ENCODE measurements around the gene S100A6.
"Not testable (repeated sequence)": the region's sequence is repeated elsewhere in the genome, so short reads cannot be mapped to it uniquely, and the experiment has no call there.

Gene S100A6

GRCh38 chr1:153526132-153526543 is 9.7 kb downstream of the S100A6 start:
- no peak for DNase-seq

GRCh38 chr1:153525088-153525728 is 10.6 kb downstream of the S100A6 start:
- no peak for DNase-seq

GRCh38 chr1:153522353-153523048 is 13.3 kb downstream of the S100A6 start:
- DNase-seq, result not testable (repeated sequence)

GRCh38 chr1:153521808-153522207 is 14.0 kb downstream of the S100A6 start:
- not testable (repeated sequence) for DNase-seq

- no peak for DNase-seq
Measured at GRCh38 chr1:153520818-153521476, 14.8 kb downstream of the S100A6 start.

GRCh38 chr1:153520137-153520691 is 15.6 kb downstream of the S100A6 start:
- not testable (repeated sequence) for DNase-seq

- DNase-seq, result no peak
Measured at GRCh38 chr1:153519242-153519641, 16.5 kb downstream of the S100A6 start.

GRCh38 chr1:153515504-153516394 is 20.0 kb downstream of the S100A6 start:
- no peak for DNase-seq

GRCh38 chr1:153513666-153514065 is 22.1 kb downstream of the S100A6 start:
- no peak for DNase-seq

- DNase-seq, result no peak
Measured at GRCh38 chr1:153513023-153513422, 22.8 kb downstream of the S100A6 start.

GRCh38 chr1:153510984-153511410 is 24.8 kb downstream of the S100A6 start:
- peak; percentile 47 to 67 (median 62) for DNase-seq

GRCh38 chr1:153509729-153510354 is 25.9 kb downstream of the S100A6 start:
- peak in 4 of 5 experiments; percentile 24 to 70 (median 47) for DNase-seq

GRCh38 chr1:153509036-153509435 is 26.8 kb downstream of the S100A6 start:
- no peak for DNase-seq

GRCh38 chr1:153507926-153508583 is 27.7 kb downstream of the S100A6 start:
- no peak for DNase-seq

- DNase-seq, result no peak
Measured at GRCh38 chr1:153506831-153507413, 28.9 kb downstream of the S100A6 start.

- DNase-seq, result no peak
Measured at GRCh38 chr1:153506386-153506785, 29.4 kb downstream of the S100A6 start.

GRCh38 chr1:153505576-153505975 is 30.2 kb downstream of the S100A6 start:
- no peak for DNase-seq

GRCh38 chr1:153503766-153504165 is 32.0 kb downstream of the S100A6 start:
- no peak for DNase-seq

GRCh38 chr1:153498746-153499145 is 37.0 kb downstream of the S100A6 start:
- DNase-seq, result no peak

- DNase-seq, result no peak
Measured at GRCh38 chr1:153495536-153495935, 40.3 kb downstream of the S100A6 start.

GRCh38 chr1:153494976-153495535 is 40.7 kb downstream of the S100A6 start:
- peak; percentile 32 to 72 (median 62) for DNase-seq

Data from T-helper 2 cell (primary cell).